ENCODE results near the gene MAPT. TPM values are rescaled to one million over a fixed set of nuclear protein-coding genes. Genes with fewer than 3 reads are reported as not detected.

The MAPT gene
- total RNA-seq, 1 donor from 2014 or later, result 2.1 TPM

- Histone ChIP-seq H3K4me1 (ENCODE audit: insufficient read depth, low read length) (no peaks in the 10 kb centered on the region), H3K36me3 (ENCODE audit: insufficient read depth, low read length) (no peaks in the 10 kb centered on the region), H4K20me1 (ENCODE audit: insufficient read depth, low read length) (no peaks in the 10 kb centered on the region), H2AFZ (ENCODE audit: low read depth, low read length) (no peak overlapping the region), H3K9me3 (ENCODE audit: insufficient read depth, low read depth, low read length) (no peaks in the 10 kb centered on the region), H3K27ac (ENCODE audit: low read depth, low read length) (no peak overlapping the region), H3K9ac (ENCODE audit: low read length) (no peak overlapping the region), H3K4me2 (ENCODE audit: low read length) (no peak overlapping the region), H3K4me3 (ENCODE audit: insufficient read depth, low read depth, low read length) (no peak overlapping the region), H3K27me3 (ENCODE audit: insufficient read depth, low read length) (peaks cover 4% of the 10 kb centered on the region), H3K79me2 (ENCODE audit: insufficient read depth, low read length) (no peaks in the 10 kb centered on the region)
- no peaks in the 10 kb centered on the region for H3K36me3 Mint-ChIP-seq (ENCODE audit: low read depth, unreplicated experiment)
- no peak overlapping the region for H3K4me3 Mint-ChIP-seq (ENCODE audit: unreplicated experiment)
- no peak overlapping the region for H3K27ac Mint-ChIP-seq (ENCODE audit: unreplicated experiment)
- H3K27me3 Mint-ChIP-seq (ENCODE audit: low read depth, unreplicated experiment), result peaks cover 27% of the 10 kb centered on the region
- H3K4me1 Mint-ChIP-seq (ENCODE audit: low read depth, unreplicated experiment), result peaks cover 9% of the 10 kb centered on the region
- no peak for TF ChIP-seq EZH2 (IDR thresholded peaks at IDR 0.05; ENCODE audit: insufficient read depth, low read length)
- TF ChIP-seq, protein P1, sequence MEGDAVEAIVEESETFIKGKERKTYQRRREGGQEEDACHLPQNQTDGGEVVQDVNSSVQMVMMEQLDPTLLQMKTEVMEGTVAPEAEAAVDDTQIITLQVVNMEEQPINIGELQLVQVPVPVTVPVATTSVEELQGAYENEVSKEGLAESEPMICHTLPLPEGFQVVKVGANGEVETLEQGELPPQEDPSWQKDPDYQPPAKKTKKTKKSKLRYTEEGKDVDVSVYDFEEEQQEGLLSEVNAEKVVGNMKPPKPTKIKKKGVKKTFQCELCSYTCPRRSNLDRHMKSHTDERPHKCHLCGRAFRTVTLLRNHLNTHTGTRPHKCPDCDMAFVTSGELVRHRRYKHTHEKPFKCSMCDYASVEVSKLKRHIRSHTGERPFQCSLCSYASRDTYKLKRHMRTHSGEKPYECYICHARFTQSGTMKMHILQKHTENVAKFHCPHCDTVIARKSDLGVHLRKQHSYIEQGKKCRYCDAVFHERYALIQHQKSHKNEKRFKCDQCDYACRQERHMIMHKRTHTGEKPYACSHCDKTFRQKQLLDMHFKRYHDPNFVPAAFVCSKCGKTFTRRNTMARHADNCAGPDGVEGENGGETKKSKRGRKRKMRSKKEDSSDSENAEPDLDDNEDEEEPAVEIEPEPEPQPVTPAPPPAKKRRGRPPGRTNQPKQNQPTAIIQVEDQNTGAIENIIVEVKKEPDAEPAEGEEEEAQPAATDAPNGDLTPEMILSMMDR (IDR thresholded peaks at IDR 0.05; ENCODE audit: insufficient read depth, low read depth, low read length), result no peak
- no peaks in the 10 kb centered on the region for H3K9me3 Mint-ChIP-seq (ENCODE audit: unreplicated experiment)
- no peak for DNase-seq (ENCODE audit: low read depth)
- FAIRE-seq, result no peak
Observed at GRCh38 chr17:45982791-45983613, 88.6 kb downstream of the MAPT start.

GRCh38 chr17:45983614-45984310, 89.4 kb downstream of the MAPT start:
- peaks cover 27% of the 10 kb centered on the region for H3K27me3 Mint-ChIP-seq (ENCODE audit: low read depth, unreplicated experiment)
- no peak overlapping the region for H3K4me3 ChIP-seq (ENCODE audit: insufficient read depth, low read depth, low read length)

More at GRCh38 chr17:45983614-45984310, 89.4 kb downstream of the MAPT start:
- Mint-ChIP-seq H3K36me3 (ENCODE audit: low read depth, unreplicated experiment) (no peaks in the 10 kb centered on the region), H3K27ac (ENCODE audit: unreplicated experiment) (no peak overlapping the region), H3K9me3 (ENCODE audit: unreplicated experiment) (no peaks in the 10 kb centered on the region), H3K4me1 (ENCODE audit: low read depth, unreplicated experiment) (peaks cover 5% of the 10 kb centered on the region), H3K4me3 (ENCODE audit: unreplicated experiment) (no peak overlapping the region)
- TF ChIP-seq EZH2 (IDR thresholded peaks at IDR 0.05; ENCODE audit: insufficient read depth, low read length), result no peak
- TF ChIP-seq, protein P1 (IDR thresholded peaks at IDR 0.05; ENCODE audit: insufficient read depth, low read depth, low read length), result no peak
- Histone ChIP-seq H3K9me3 (ENCODE audit: insufficient read depth, low read depth, low read length) (no peaks in the 10 kb centered on the region), H2AFZ (ENCODE audit: low read depth, low read length) (no peak overlapping the region), H3K79me2 (ENCODE audit: insufficient read depth, low read length) (no peaks in the 10 kb centered on the region), H3K9ac (ENCODE audit: low read length) (no peak overlapping the region), H3K4me1 (ENCODE audit: insufficient read depth, low read length) (no peaks in the 10 kb centered on the region), H3K27ac (ENCODE audit: low read depth, low read length) (no peak overlapping the region), H3K36me3 (ENCODE audit: insufficient read depth, low read length) (no peaks in the 10 kb centered on the region), H3K27me3 (ENCODE audit: insufficient read depth, low read length) (peaks cover 6% of the 10 kb centered on the region), H3K4me2 (ENCODE audit: low read length) (no peak overlapping the region), H4K20me1 (ENCODE audit: insufficient read depth, low read length) (no peaks in the 10 kb centered on the region)
- DNase-seq (ENCODE audit: low read depth) (no peak), FAIRE-seq (no peak)

All from astrocyte (in vitro differentiated cells and primary cell).